MG63 (cell line): ENCODE data around the gene C12orf57. TPM values are rescaled to one million over a fixed set of nuclear protein-coding genes. Genes with fewer than 3 reads are reported as not detected.
A peak's percentile ranks its signal among the peaks of the same experiment; 100 is the strongest.

Experiments used
- DNase-seq: peaks from one replicate; pipeline ENCODE4 v3.0.0-alpha.2; 2020
- H3K27me3 ChIP-seq: fragments of 250-450 bp; sonication (Bioruptor Pico); 2 replicates; pipeline ENCODE4 v1.5.1; 2020; ENCODE audit warnings: mild to moderate bottlenecking, moderate library complexity
- H3K36me3 ChIP-seq: fragments of 250-450 bp; sonication (Bioruptor Pico); 2 replicates; pipeline ENCODE4 v1.5.1; 2020; ENCODE audit warnings: mild to moderate bottlenecking, moderate library complexity
- H3K4me3 ChIP-seq: fragments of 250-450 bp; sonication (Bioruptor Pico); 2 replicates; pipeline ENCODE4 v1.5.1; 2020; ENCODE audit warnings: mild to moderate bottlenecking, moderate library complexity
- H3K9me3 ChIP-seq: fragments of 250-450 bp; sonication (Bioruptor Pico); 2 replicates; pipeline ENCODE4 v1.5.1; 2020; ENCODE audit warnings: mild to moderate bottlenecking, moderate library complexity
- total RNA-seq: library from RNA; depleted of rRNA; stranded (reverse); fragments of >200 nt; shearing (Covaris generic); gene quantifications from 2 replicates; pipeline ENCODE4 v1.2.3, GENCODE V29; 2014; ENCODE audit warnings: low replicate concordance

Gene C12orf57
- total RNA-seq, 1 experiment from 2014 or later, result 136 TPM

DNA sequence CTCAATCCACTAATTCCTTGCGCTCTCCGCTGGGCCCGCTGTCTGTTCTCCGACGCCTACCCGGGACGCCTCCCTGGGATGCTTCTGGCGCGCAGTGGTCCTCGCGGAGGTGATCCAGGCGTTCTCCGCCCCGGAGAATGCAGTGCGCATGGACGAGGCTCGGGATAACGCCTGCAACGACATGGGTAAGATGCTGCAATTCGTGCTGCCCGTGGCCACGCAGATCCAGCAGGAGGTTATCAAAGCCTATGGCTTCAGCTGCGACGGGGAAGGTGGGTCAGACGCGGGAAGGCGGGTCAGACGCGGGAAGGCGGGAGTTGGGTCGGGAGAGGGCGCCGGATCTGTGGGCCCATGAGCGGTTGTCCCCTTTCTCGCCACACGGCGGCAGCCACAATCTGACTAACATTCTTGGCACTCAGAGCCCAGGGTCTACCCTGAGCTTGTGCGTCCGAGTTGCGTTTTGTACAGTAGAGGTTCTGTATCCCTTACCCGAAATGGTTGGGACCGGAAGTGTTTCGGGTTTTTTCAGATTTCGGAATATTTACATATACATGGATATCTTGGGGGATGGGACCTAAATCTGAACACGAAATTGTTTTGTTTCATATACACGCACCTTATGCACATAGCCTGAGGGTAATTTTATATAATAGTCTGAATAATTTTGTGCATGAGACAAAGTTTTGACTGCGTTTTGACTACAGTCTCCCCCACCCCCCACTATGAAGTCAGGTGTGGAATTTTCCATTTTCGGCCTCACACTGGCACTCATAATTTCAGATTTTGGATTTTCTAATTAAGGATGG is 762 bp downstream of the C12orf57 start:
- H3K36me3 ChIP-seq, result peaks cover 27% of the 10 kb centered on the region
- DNase-seq, result peak; percentile 88
- no peaks in the 10 kb centered on the region for H3K9me3 ChIP-seq
- H3K4me3 ChIP-seq, result peak overlapping the region; percentile 65
- no peaks in the 10 kb centered on the region for H3K27me3 ChIP-seq

- no peak overlapping the region for H3K4me3 ChIP-seq
- DNase-seq, result no peak
- H3K27me3 ChIP-seq, result no peaks in the 10 kb centered on the region
- peaks cover 17% of the 10 kb centered on the region for H3K36me3 ChIP-seq
- no peaks in the 10 kb centered on the region for H3K9me3 ChIP-seq
Measured at GRCh38 chr12:6945613-6946012, 1.8 kb downstream of the C12orf57 start.

DNA sequence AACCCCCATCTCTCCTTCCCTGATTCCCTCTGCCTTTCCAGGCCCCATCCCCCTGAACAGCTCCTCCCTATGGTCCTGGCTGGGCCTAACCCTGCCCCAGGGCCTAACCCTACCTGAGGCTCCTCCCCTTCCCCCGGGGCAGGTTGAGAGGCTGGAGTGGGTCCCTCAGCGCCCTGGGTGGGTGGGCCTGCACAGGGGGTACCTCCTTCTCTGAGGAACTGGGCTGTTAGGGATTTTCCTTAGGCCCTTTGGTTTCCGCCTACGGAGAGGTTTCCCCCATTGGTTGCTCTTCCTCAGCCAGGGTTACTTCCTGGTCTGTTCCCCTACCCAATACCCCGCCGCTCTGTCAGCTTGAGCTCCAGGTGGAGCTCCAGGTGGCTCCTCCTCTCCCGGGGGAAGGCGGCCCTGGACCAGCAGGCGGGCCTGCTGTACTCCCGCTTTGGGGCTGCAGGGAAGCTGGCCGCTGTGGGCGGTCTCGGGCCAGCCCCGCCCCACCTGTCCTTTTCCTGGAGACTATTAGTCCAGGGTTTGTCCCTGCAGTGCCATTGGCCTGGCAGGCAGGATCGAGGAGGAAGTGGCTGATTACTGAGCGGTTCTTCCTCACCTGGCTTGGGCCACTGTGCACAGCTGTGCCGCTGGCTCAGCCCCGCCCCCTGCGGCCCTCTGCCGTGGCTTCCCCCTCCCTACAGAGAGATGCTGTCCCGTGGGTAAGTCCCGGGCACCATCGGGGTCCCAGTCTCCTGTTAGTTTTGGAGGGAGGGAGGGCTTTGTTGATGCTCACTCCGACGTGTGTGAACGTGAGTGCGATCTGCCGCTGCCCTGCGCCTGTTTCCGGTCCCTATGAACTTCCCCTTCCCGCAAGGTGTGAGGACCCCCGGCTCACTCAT is 2.5 kb downstream of the C12orf57 start:
- Histone ChIP-seq H3K9me3 (no peaks in the 10 kb centered on the region), H3K27me3 (no peaks in the 10 kb centered on the region), H3K36me3 (peaks cover 10% of the 10 kb centered on the region), H3K4me3 (no peak overlapping the region)
- DNase-seq, result no peak

GRCh38 chr12:6946920-6947374 is 3.1 kb downstream of the C12orf57 start:
- Histone ChIP-seq H3K9me3 (no peaks in the 10 kb centered on the region), H3K4me3 (no peak overlapping the region), H3K27me3 (no peaks in the 10 kb centered on the region), H3K36me3 (peaks cover 5% of the 10 kb centered on the region; the same call in 1 of the 2 replicates)
- no peak for DNase-seq

DNA sequence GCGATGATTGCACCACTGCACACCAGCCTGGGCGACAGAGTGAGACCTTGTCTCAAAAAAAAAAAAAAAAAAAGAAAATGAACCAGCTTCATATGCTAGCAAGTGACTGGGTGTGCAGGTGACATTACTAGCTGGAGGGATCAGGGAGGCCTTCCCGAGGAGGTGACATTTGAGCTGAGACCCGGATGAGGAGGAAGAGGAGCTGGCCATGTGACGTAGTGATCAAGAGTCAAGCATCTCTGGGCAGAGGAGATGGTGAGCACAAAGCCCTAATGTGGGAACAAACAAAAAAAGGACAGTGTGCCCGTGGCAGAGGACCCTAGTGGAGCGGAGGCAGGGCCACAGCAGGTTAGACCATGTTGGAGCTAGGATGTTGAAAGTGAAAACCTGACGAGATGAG is 3.8 kb downstream of the C12orf57 start:
- Histone ChIP-seq H3K9me3 (no peaks in the 10 kb centered on the region), H3K4me3 (no peak overlapping the region), H3K27me3 (no peaks in the 10 kb centered on the region), H3K36me3 (peaks cover under 1% of the 10 kb centered on the region; the same call in 1 of the 2 replicates)
- no peak for DNase-seq

GRCh38 chr12:6948873-6949594 is 5.2 kb downstream of the C12orf57 start:
- no peaks in the 10 kb centered on the region for H3K9me3 ChIP-seq
- no peaks in the 10 kb centered on the region for H3K27me3 ChIP-seq
- DNase-seq, result no peak
- H3K36me3 ChIP-seq, result no peaks in the 10 kb centered on the region
- no peak overlapping the region for H3K4me3 ChIP-seq

- DNase-seq, result no peak
- Histone ChIP-seq H3K27me3 (no peaks in the 10 kb centered on the region), H3K36me3 (no peaks in the 10 kb centered on the region), H3K9me3 (no peaks in the 10 kb centered on the region), H3K4me3 (no peak overlapping the region)
Measured at GRCh38 chr12:6950401-6950801, 6.6 kb downstream of the C12orf57 start.

- DNase-seq, result no peak
- Histone ChIP-seq H3K9me3 (no peaks in the 10 kb centered on the region), H3K36me3 (no peaks in the 10 kb centered on the region), H3K27me3 (no peaks in the 10 kb centered on the region), H3K4me3 (no peak within 1 kb of the TSS)
Measured at GRCh38 chr12:6950811-6951540, 7.2 kb downstream of the C12orf57 start, which contains the start of gene PTPN6. Gene PTPN6 (plus strand): TSS chr12:6951356. CDS start chr12:6951513, 157 bp downstream.

- Histone ChIP-seq H3K27me3 (no peaks in the 10 kb centered on the region), H3K36me3 (no peaks in the 10 kb centered on the region), H3K9me3 (no peaks in the 10 kb centered on the region), H3K4me3 (no peak overlapping the region)
- DNase-seq, result no peak
Measured at GRCh38 chr12:6951551-6952120, 7.8 kb downstream of the C12orf57 start.

DNA sequence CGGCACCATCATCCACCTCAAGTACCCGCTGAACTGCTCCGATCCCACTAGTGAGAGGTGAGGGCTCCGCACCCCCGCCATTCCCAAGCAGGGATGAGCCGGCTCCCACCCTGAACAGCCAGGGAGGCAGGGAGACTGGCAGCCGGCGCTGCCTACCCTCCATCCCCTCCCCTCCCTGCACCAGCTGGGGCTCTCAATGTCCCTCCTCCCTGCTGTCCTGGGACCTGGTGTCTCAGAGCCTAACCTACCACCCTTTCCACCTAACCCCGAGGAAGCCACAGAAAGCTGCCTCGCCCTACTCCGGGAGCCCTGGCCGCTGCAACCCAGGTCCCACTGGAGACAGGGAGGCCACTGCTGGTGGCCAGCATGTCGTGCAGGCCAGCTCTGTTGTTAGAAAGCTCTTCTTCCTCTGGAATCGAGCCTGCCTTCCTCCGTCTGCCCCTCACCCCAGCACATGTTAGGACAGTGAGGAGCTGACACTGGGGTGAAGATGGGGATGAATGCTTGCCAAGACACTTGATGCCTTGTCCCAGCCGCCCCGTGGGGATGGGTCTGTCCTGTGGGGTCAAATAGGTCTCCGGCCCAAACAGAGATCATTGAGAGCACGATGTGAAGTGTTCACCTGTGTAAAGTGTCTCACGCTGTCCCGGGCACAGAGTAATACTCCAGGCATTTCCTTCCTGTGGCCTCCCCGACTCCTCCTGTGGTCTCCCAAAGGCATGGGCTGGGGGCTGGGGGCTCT is 8.5 kb downstream of the C12orf57 start:
- Histone ChIP-seq H3K27me3 (no peaks in the 10 kb centered on the region), H3K4me3 (no peak overlapping the region), H3K9me3 (no peaks in the 10 kb centered on the region), H3K36me3 (no peaks in the 10 kb centered on the region)
- DNase-seq, result no peak

DNA sequence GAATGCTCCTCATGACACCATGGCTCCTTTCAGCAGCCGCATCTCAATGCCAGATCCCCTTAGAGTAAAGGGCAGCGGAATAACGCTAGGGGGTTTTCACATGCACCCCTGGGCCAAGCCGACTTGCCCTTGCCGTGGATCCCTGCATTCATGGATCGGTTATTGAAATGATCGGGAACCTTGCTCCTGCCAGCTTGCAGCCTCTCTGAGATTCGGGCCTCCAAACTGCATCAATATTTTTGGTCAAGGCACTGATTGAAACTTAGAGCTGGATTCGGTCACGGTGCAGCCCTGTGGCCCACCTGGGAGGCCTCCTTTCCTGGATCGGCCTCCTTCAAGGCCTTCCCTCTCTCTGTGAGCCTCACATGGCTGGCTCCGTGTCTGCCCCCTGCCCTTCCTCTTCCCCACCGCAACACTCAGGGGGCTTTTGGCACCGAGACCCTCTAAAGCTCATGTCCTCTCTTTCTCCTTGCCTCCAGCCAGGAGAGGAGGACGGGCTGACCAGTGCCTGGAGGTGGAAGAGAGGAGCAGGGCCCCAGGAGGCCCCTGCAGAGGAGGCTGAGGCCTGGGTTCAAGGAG is 9.1 kb downstream of the C12orf57 start:
- no peaks in the 10 kb centered on the region for H3K27me3 ChIP-seq
- no peaks in the 10 kb centered on the region for H3K9me3 ChIP-seq
- no peak overlapping the region for H3K4me3 ChIP-seq
- DNase-seq, result no peak
- no peaks in the 10 kb centered on the region for H3K36me3 ChIP-seq

DNA sequence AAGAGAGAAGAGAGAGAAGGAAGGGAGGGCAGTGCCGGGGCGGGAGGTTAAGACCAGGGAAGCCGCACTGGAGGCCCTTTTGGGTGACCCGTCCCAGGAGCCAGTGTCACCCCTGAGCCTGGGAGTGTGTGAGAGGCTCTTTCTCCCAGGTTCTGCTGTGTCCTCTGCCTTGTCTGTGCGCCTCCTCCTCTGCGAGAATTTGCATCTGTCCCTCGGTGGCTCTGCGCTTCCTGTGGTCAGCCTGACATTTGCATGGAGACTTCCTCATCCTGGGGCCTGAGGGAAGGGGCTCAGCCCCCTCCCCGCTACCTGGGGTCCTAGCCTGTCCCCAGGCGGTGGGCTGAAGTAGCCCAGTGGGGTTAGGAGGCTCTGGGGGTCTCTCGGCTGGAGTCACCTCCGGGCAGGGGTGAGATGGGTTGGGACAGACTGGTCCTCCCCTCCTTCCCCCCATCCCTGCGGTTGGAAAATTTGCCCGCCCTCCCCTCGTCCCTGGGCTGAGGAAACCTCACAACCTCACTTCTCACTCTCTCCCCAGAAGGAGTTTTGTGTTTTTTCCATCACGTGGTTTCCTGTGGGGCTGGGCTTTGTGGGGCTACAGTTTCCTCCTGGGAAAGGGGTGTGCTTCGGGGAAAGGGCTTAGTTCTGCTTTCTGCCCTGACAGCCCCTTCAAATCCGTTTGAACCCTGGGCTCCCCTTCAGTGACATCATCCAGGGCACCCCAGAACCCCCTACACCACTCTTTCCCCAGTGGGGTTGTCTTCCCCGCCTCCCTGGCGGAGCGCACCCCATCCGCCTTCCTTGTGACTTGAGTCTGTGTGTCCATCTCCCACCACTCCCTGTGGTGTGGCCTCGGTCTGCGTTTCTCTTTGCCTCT is 9.9 kb downstream of the C12orf57 start:
- H3K4me3 ChIP-seq, result no peak overlapping the region
- no peaks in the 10 kb centered on the region for H3K36me3 ChIP-seq
- H3K27me3 ChIP-seq, result no peaks in the 10 kb centered on the region
- H3K9me3 ChIP-seq, result no peaks in the 10 kb centered on the region
- DNase-seq, result no peak

DNA sequence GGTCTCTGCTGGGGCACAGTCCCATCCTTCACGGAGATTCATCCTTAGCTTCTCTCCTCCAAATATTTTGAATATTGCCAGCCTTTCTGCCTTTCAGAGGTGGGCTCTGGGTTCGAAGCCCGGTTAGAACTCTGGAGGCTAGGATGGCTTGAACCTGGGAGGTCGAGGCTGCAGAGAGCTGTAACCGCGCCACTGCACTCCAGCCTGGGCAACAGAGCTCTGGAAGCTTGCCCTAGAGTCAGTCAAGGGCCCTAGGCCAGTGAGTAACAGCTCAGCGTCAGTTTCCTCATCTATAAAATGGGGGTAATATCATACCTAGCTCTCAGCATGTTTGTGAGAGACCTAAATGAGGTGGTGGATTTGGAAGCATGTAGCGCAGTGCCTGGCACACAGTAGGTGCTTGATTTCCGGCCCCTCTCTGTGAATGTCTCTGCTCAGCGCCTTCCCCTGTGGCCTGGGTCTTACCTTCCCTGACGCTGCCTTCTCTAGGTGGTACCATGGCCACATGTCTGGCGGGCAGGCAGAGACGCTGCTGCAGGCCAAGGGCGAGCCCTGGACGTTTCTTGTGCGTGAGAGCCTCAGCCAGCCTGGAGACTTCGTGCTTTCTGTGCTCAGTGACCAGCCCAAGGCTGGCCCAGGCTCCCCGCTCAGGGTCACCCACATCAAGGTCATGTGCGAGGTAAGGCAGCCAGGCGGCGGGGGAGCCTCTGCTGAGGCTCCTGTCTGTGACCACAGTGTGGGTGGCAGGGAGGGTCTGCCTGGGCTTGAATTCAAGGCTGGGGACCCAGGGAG is 10.7 kb downstream of the C12orf57 start:
- no peaks in the 10 kb centered on the region for H3K36me3 ChIP-seq
- no peak overlapping the region for H3K4me3 ChIP-seq
- no peaks in the 10 kb centered on the region for H3K27me3 ChIP-seq
- DNase-seq, result no peak
- no peaks in the 10 kb centered on the region for H3K9me3 ChIP-seq
